ENCODE measurements around the gene DNAI2.

The DNAI2 gene

GRCh38 chr17:74339537-74340195 lies 65.6 kb downstream of the DNAI2 start:
- DNase-seq (ENCODE audit: low spot score), result no peak

GRCh38 chr17:74340470-74341023 lies 66.5 kb downstream of the DNAI2 start:
- DNase-seq (ENCODE audit: low spot score), result no peak

- DNase-seq (ENCODE audit: low spot score), result no peak
Measured at GRCh38 chr17:74342224-74342623, 68.2 kb downstream of the DNAI2 start.

DNA sequence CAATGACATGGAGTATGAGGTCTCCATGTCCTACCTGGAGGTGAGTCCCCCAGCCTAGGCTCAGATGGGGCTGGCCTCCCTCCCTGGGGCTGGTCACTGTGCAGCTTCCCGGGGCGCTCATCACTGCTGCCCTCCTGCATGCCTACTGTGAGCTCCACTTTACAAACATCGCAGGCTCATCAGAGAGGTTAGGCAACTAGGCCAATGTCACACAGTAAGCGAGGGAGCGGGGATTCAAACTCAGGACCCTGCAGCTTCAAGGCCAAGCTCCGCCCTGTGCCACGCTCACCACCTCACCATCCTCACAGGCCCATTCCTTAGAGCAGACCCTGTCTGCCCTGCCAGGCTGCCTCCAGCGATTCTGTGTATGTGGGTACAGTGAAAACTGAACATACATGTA lies 69.1 kb downstream of the DNAI2 start:
- DNase-seq (ENCODE audit: low spot score), result no peak

DNA sequence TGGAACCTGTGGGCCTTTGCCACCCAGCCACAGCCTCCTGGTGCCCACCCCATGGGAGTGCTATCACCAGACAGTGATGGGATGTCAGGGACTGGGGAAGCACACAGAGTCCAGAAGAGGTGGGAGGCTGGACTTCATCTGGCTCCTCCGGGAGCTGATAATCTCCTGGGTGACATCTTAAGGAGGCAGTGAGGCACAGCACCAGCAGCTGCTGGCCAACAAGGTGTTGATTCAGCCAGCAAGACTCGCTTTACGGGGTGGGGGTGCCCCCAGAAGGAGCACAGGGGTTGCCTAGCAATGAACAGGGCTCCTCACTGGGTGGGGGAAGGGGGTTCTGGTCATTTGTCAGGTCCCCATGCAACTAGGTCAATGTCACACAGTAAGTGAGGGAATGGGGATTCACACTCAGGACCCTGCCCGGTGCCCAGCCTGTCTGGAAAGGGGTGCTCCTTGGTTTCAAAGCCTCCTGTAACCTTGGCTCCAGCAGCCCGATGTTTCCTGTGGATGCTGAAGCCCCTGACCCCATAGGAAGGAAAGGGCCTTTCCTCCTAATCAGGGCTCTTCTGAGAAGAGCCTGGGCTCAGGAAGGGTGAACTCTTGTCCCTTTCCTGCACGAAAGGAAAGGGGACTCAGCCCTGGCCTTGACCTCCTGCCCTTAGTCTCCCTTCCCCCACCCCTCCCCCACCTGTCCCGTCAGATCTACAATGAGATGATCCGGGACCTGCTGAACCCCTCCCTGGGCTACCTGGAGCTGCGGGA lies 69.7 kb downstream of the DNAI2 start:
- DNase-seq (ENCODE audit: low spot score), result no peak

DNA sequence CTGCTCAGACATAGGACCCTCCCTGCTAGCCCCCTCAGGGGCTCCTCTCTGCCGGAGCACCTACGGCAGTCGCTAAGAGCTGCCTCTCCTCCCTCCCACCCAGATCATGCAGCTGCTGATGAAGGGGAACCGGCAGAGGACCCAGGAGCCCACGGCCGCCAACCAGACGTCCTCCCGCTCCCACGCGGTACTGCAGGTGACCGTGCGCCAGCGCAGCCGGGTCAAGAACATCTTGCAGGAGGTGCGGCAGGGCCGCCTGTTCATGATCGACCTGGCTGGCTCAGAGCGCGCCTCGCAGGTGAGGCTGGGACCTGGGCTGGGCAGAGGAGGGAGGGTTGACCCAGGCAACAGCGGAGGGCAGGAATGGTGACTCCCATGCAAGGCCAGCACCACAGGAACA lies 70.6 kb downstream of the DNAI2 start:
- DNase-seq (ENCODE audit: low spot score), result no peak

DNA sequence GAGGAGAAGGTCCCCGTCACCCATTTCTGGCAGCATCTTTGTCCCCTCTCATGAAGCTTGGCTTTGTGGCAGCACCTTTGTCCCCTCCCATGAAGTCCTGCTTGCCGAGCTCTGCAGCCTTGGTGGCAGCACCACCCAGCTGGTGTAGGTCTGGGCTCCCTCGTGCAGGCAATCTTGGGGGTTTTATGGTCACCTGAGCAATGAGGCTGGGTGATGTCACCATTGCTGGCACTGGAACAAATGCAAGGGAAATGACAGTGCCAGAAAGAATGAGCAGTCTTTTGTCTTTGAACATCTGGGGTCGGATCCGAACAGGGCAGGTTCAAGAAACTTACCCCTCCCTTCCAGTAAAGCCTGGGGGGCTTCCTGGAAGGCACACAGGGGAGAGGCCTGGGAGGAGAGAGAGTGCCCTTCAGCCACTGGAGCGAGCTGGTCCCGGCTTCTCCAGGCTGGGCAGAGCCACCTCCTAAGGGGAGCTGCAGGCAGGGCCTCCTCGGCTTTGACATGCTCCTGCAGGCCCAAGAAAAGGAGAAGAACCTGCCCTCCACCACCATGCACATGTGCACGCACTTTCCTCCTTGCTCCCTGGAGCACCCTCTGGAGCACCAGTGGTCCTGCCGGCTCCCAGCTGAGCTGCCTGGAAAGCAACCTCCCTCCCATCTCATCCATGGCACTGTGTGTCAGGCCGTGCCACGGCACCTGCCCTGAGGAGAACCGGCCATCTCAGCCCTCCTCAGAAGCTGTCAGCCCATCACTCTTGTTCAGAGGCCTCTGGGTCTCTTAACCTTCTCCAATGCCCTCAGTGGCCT lies 71.6 kb downstream of the DNAI2 start:
- DNase-seq (ENCODE audit: low spot score), result no peak

- DNase-seq (ENCODE audit: low spot score), result no peak
Measured at GRCh38 chr17:74347646-74348045, 73.6 kb downstream of the DNAI2 start.

GRCh38 chr17:74349120-74349519 lies 75.1 kb downstream of the DNAI2 start:
- no peak for DNase-seq (ENCODE audit: low spot score)

GRCh38 chr17:74350486-74350885 lies 76.5 kb downstream of the DNAI2 start:
- no peak for DNase-seq (ENCODE audit: low spot score)

GRCh38 chr17:74351552-74352210 lies 77.6 kb downstream of the DNAI2 start:
- DNase-seq (ENCODE audit: low spot score), result no peak

- DNase-seq (ENCODE audit: low spot score), result no peak
Measured at GRCh38 chr17:74353446-74354060, 79.5 kb downstream of the DNAI2 start.

GRCh38 chr17:74354123-74354522 lies 80.1 kb downstream of the DNAI2 start:
- peak; percentile 42 for DNase-seq (ENCODE audit: low spot score)

GRCh38 chr17:74354561-74354960 lies 80.5 kb downstream of the DNAI2 start:
- DNase-seq (ENCODE audit: low spot score), result no peak

DNA sequence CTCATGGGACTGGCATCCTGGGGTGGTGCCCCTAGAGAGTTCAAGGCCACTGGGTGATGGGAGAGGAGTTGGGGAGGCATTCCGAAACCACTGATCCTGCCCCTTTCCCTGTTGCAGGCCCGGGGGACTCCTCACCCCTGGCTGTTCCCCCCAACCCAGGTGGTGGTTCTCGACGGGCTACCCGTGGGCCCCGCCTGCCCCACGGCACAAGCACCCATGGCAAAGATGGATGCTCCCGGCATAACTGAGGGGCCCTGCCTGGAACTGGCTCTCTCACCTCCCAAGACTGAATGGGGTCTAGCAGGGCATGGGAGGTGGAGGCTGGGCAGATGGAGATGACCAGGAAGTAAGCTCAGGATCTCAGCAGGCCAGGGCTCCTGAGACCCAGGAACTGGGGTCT lies 81.0 kb downstream of the DNAI2 start:
- no peak for DNase-seq (ENCODE audit: low spot score)

DNA sequence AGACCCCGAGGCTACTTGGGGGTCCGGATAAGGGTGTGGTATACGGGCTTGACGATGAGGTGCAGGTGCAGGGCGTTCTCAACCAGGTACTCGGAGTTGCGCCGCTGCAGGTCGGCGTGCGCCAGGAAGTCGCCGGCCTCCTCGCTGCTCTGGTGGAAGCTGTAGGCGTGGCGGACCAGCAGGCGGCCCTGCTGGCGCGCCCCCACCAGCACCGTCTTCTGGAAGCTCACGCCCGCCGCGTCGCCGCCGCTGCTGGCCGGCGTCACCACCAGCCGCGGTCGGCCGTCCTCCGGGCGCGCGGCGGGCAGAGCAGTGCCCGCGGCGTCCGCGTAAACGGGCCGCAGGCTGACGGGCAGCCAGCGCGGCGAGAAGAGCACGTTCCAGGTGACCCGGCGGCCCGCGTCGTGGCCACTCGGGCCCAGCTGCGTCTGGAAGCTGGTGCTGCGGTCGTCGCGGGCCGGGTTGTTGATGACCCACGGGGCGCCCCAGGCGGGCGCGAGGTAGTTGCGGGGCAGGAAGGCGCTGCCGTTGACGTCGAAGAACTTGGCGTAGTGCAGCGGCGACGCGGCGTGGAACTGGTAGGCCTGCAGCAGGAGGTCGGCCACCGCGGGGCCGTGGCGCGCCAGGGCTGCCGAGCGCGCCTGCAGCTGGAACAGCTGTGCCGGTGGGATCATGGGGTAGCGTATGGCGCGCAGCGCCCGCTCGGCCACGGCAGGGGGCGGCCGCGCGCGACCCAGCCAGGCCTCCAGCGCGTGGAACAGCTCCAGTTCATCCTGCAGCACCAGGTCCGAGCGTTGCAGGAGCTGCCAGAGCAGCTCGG lies 82.8 kb downstream of the DNAI2 start:
- no peak for DNase-seq (ENCODE audit: low spot score)

- no peak for DNase-seq (ENCODE audit: low spot score)
Measured at GRCh38 chr17:74357466-74357809, 83.4 kb downstream of the DNAI2 start.

DNA sequence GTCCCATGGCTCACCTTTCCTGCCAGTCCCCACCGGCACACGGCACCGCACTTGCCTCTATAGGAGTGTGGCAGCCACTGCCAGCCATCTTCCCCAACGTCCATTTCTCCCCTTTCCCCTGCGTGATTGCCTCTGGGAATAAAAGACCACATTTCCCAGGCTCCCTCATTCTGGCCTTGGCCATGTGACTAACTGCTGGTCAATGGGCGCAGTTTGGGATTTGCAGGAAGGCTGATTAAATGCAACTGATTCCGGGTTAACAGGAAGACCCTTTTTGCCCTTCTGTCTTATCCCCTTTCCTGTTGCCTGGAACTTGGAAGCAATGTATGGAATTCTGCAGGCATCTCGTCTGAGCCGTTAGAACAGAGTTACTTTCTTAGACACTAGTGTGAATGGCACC lies 84.7 kb downstream of the DNAI2 start:
- no peak for DNase-seq (ENCODE audit: low spot score)

DNA sequence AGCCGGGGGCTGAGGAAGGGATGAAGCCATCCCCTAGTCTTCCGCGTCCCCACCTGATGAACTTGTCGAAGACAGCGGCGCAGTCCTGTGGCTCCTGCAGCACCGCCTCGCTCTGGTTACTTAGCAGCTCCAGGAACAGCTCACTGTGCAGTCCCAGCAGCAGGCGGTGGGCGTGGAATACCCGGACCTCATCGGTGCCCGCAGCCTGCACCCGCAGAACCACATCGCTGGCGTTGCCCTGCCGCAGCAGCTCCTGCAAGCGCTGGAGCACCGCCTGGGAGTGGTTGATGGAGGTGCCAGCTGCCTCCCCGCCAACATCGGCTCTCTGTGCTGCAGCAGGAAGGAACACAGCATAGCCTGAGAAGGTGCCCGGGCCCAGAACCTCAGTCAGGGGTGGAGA lies 85.9 kb downstream of the DNAI2 start:
- no peak for DNase-seq (ENCODE audit: low spot score)

GRCh38 chr17:74360899-74361229 lies 86.8 kb downstream of the DNAI2 start:
- DNase-seq (ENCODE audit: low spot score), result no peak
